Measurements from ENCODE around the gene NRIP2.
A peak's percentile ranks its signal among the peaks of the same experiment; 100 is the strongest.

NRIP2 gene

DNA sequence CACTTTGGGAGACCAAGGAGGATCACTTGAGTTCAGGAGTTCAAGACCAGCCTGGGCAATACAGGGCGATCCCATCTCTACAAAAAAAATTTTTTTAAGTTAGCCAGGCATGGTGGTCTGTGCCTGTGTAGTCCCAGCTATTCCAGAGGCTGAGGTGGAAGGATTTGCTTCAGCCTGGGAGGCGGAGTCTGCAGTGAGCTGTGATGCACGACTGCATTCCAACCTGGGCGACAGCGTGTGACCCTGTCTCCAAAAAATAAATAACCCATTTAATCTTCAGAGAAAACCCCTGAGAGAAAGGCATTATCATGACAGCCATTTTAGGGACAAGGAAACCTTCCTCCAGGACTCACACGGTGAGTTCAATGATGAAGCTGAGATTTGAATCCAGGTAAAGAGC lies 43.7 kb downstream of the NRIP2 start:
- Mint-ChIP-seq H3K4me1 (ENCODE audit: low read depth) (peaks cover 1% of the 10 kb centered on the region), H3K4me3 (no peak overlapping the region), H3K36me3 (ENCODE audit: low read depth) (no peaks in the 10 kb centered on the region), H3K27me3 (ENCODE audit: low read depth) (peaks cover 25% of the 10 kb centered on the region), H3K27ac (no peak overlapping the region), H3K9me3 (no peaks in the 10 kb centered on the region)

DNA sequence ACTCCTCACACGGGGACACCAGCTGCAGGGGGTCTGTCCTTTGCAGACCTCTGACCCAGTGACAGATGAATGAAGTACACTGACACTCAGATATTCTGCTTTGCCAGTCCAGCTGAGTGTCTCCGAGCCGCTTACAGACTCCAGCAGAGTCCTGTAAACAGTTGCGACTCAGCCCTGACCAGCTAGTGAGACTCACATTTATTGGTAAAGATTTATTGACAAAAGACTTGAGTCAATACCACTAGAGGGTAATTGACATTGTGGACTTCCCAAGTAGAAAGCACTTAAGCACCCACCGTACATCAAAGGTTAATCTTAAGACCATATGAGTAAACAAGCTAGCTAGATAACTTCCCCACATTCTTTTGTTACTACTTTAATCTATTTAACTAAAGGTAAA lies 49.8 kb downstream of the NRIP2 start:
- H3K27me3 Mint-ChIP-seq (ENCODE audit: low read depth): peaks cover 37% of the 10 kb centered on the region
- no peaks in the 10 kb centered on the region for H3K36me3 Mint-ChIP-seq (ENCODE audit: low read depth)
- H3K4me3 Mint-ChIP-seq: no peak overlapping the region
- H3K4me1 Mint-ChIP-seq (ENCODE audit: low read depth): peaks cover 7% of the 10 kb centered on the region
- H3K9me3 Mint-ChIP-seq: no peaks in the 10 kb centered on the region
- H3K27ac Mint-ChIP-seq: no peak overlapping the region

DNA sequence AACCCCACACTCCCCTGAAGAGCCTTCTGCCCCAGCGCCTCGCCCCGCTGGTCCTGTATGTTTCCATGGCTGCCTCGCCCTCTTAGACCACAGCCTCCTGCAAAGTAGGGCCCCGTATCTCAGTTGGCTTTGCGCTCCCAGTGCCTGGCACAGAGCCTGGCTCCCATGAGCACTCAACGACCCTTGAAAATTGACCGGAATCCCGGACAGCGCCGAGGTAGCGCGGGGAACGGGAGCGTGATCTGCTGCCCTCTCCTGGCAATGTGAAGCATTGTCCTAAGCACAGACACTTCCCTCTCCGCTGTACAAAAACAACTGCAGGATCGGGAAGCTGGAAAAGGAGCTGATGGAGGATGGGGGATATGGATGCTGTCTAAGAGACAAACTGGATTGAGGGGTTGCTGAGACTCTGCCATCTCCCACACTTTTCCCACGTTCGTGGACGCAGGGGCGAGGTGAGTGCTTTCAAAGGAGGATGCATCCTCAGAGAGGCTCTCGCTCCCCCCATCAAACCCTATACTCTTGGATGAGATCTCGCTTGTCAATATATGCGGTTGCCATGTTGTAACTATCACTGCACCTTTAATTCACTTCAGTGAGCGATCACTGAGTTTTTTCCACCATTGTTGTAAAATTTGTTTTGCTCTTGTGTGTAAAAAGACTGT lies 50.8 kb downstream of the NRIP2 start:
- Mint-ChIP-seq H3K4me3 (peak overlapping the region; percentile 58), H3K9me3 (no peaks in the 10 kb centered on the region), H3K27me3 (ENCODE audit: low read depth) (peaks cover 38% of the 10 kb centered on the region), H3K36me3 (ENCODE audit: low read depth) (no peaks in the 10 kb centered on the region), H3K4me1 (ENCODE audit: low read depth) (peaks cover 7% of the 10 kb centered on the region), H3K27ac (no peak overlapping the region)

DNA sequence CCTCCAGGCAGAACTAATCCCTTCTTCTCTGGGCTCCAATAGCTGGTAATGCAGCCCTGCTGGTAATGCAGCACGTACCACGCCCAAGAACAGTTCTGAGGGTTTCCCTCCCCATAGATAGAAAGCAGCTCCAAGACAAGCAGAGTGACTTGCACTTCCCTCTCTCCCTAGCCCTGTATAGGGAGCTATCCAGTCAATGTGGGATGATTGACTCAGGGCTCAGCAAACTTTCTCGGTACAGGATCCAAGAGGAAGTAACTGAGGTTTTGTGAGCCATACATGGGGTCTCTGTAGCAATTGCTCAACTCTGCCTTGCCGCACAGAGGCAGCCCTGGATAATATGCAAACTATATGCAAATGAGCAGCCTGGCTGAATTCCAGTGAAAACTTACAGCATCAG lies 55.6 kb downstream of the NRIP2 start:
- Mint-ChIP-seq H3K9me3 (no peaks in the 10 kb centered on the region), H3K4me1 (ENCODE audit: low read depth) (peaks cover 6% of the 10 kb centered on the region), H3K27ac (no peak overlapping the region), H3K27me3 (ENCODE audit: low read depth) (peaks cover 22% of the 10 kb centered on the region), H3K36me3 (ENCODE audit: low read depth) (no peaks in the 10 kb centered on the region), H3K4me3 (no peak overlapping the region)

- no peaks in the 10 kb centered on the region for H3K9me3 Mint-ChIP-seq
- no peak overlapping the region for H3K4me3 Mint-ChIP-seq
- no peaks in the 10 kb centered on the region for H3K36me3 Mint-ChIP-seq (ENCODE audit: low read depth)
Measured at GRCh38 chr12:2776129-2776806, 58.6 kb downstream of the NRIP2 start.

GRCh38 chr12:2775431-2775830 lies 59.4 kb downstream of the NRIP2 start:
- Mint-ChIP-seq H3K27me3 (ENCODE audit: low read depth) (peaks cover 7% of the 10 kb centered on the region), H3K27ac (no peak overlapping the region), H3K4me3 (no peak overlapping the region), H3K4me1 (ENCODE audit: low read depth) (no peaks in the 10 kb centered on the region), H3K36me3 (ENCODE audit: low read depth) (no peaks in the 10 kb centered on the region), H3K9me3 (no peaks in the 10 kb centered on the region)

More at GRCh38 chr12:2776129-2776806, 58.6 kb downstream of the NRIP2 start:
- H3K4me1 Mint-ChIP-seq (ENCODE audit: low read depth): no peaks in the 10 kb centered on the region
- peaks cover 8% of the 10 kb centered on the region for H3K27me3 Mint-ChIP-seq (ENCODE audit: low read depth)
- no peak overlapping the region for H3K27ac Mint-ChIP-seq
